ENCODE measurements around the gene PROS1. TPM values are rescaled to one million over a fixed set of nuclear protein-coding genes. Genes with fewer than 3 reads are reported as not detected.
A peak's percentile ranks its signal among the peaks of the same experiment; 100 is the strongest.

PROS1 gene
- total RNA-seq, 1 experiment from 2014 or later, result 5.5 TPM

- Histone ChIP-seq H3K4me3 (ENCODE audit: low read length) (peak within 1 kb of the TSS; percentile 89), H3K27ac (ENCODE audit: low read length) (peak within 1 kb of the TSS; percentile 36), H3K9me2 (replicated peaks; ENCODE audit: low read length) (no peaks in the 10 kb centered on the region), H3K9me3 (ENCODE audit: low read length) (no peaks in the 10 kb centered on the region), H2AFZ (ENCODE audit: low read length) (peak within 1 kb of the TSS; percentile 95), H3K4me1 (ENCODE audit: insufficient read depth, low read length) (peaks cover 21% of the 10 kb centered on the region; the same call in 1 of the 2 replicates), H4K20me1 (ENCODE audit: low read length) (no peaks in the 10 kb centered on the region), H3F3A (ENCODE audit: low read length, unreplicated experiment) (no peaks in the 10 kb centered on the region), H3K79me2 (ENCODE audit: low read length) (peaks cover 34% of the 10 kb centered on the region), H3K9ac (ENCODE audit: low read length) (peak within 1 kb of the TSS; percentile 71), H3K27me3 (ENCODE audit: low read length) (no peaks in the 10 kb centered on the region), H3K36me3 (ENCODE audit: low read depth, low read length) (no peaks in the 10 kb centered on the region), H3K4me2 (ENCODE audit: low read length) (peak within 1 kb of the TSS; percentile 88)
- no peak for TF ChIP-seq EZH2phosphoT487 (IDR thresholded peaks at IDR 0.05; ENCODE audit: borderline replicate concordance, low read length)
- TF ChIP-seq EZH2 (IDR thresholded peaks at IDR 0.05; ENCODE audit: low read length, unreplicated experiment), result no peak
- TF ChIP-seq, protein P1, sequence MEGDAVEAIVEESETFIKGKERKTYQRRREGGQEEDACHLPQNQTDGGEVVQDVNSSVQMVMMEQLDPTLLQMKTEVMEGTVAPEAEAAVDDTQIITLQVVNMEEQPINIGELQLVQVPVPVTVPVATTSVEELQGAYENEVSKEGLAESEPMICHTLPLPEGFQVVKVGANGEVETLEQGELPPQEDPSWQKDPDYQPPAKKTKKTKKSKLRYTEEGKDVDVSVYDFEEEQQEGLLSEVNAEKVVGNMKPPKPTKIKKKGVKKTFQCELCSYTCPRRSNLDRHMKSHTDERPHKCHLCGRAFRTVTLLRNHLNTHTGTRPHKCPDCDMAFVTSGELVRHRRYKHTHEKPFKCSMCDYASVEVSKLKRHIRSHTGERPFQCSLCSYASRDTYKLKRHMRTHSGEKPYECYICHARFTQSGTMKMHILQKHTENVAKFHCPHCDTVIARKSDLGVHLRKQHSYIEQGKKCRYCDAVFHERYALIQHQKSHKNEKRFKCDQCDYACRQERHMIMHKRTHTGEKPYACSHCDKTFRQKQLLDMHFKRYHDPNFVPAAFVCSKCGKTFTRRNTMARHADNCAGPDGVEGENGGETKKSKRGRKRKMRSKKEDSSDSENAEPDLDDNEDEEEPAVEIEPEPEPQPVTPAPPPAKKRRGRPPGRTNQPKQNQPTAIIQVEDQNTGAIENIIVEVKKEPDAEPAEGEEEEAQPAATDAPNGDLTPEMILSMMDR (conservative IDR thresholded peaks at IDR 0.05; ENCODE audit: low read depth, low read length), result no peak
- peak; percentile 99 for ATAC-seq
- TSS peak; percentile 64 for BruUV-seq (replicated peaks)
- intact Hi-C loops (cut with micrococcal nuclease), result loop anchor here (1.0 kb wide), 1 partner anchor 83 kb away; the partner anchor contains the start of gene NSUN3
- DNase-seq, result peak; percentile 99
- ChIA-PET POLR2A (ENCODE audit: unreplicated experiment) (interaction anchor here (0.6 to 1.1 kb wide), 4 partner anchors 63 to 1813 kb away, joined by 3 to 8 read pairs (median 4); partner anchors contain the start of genes DHFR2 and NSUN3), CTCF (no interaction called here)
Observed at GRCh38 chr3:93979850-93980676, 6.4 kb upstream of the PROS1 start, which contains the start of gene ARL13B. ARL13B (plus strand) TSS chr3:93980155; CDS start chr3:93980424, 269 bp downstream.

GRCh38 chr3:93969997-93970396, 3.7 kb downstream of the PROS1 start:
- Histone ChIP-seq H3K27me3 (ENCODE audit: low read length) (no peaks in the 10 kb centered on the region), H3K36me3 (ENCODE audit: low read depth, low read length) (no peaks in the 10 kb centered on the region), H4K20me1 (ENCODE audit: low read length) (no peaks in the 10 kb centered on the region), H3K4me3 (ENCODE audit: low read length) (no peak overlapping the region), H3K9me2 (replicated peaks; ENCODE audit: low read length) (no peaks in the 10 kb centered on the region), H3F3A (ENCODE audit: low read length, unreplicated experiment) (no peaks in the 10 kb centered on the region), H3K79me2 (ENCODE audit: low read length) (no peaks in the 10 kb centered on the region), H3K9ac (ENCODE audit: low read length) (no peak overlapping the region), H2AFZ (ENCODE audit: low read length) (no peak overlapping the region), H3K27ac (ENCODE audit: low read length) (no peak overlapping the region), H3K4me2 (ENCODE audit: low read length) (no peak overlapping the region), H3K9me3 (ENCODE audit: low read length) (no peaks in the 10 kb centered on the region), H3K4me1 (ENCODE audit: insufficient read depth, low read length) (peaks cover 13% of the 10 kb centered on the region; the same call in 1 of the 2 replicates)
- ATAC-seq (no peak), DNase-seq (no peak)
- intact Hi-C loops (cut with micrococcal nuclease), result loop anchor here (10.0 kb wide), 1 partner anchor 85 kb away; no protein-coding TSS in a partner anchor
- no TSS peak for BruUV-seq (replicated peaks)
- TF ChIP-seq, protein P1 (conservative IDR thresholded peaks at IDR 0.05; ENCODE audit: low read depth, low read length), result no peak
- TF ChIP-seq EZH2 (IDR thresholded peaks at IDR 0.05; ENCODE audit: low read length, unreplicated experiment) (no peak), EZH2phosphoT487 (IDR thresholded peaks at IDR 0.05; ENCODE audit: borderline replicate concordance, low read length) (no peak)
- ChIA-PET CTCF (no interaction called here), POLR2A (ENCODE audit: unreplicated experiment) (no interaction called here)
